ENCODE results near the gene PCSK6.

PCSK6 gene

DNA sequence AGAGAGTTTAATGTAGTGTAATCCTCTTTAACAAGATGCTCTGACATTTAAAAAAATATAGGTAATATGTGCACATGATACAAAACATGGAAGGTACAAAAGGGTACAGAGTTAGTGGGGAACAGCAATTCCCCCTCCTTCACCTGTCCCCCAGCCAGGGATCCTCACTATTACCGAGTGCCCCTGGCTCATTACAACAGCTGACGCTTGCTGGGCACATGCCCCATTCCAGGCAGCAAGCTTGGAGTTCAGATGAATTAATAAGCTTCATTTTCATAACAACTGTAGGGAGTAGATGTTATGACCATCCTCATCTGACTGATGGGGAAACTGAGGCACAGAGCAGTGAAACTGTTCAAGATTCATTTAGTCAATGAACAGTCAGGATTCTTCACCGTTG lies 41.2 kb downstream of the PCSK6 start:
- no peak for TF ChIP-seq SPI1 (IDR thresholded peaks at IDR 0.05; ENCODE audit: borderline replicate concordance, low read depth)
- no peak for TF ChIP-seq GABPA (IDR thresholded peaks at IDR 0.05; ENCODE audit: low read depth)
- no peak for TF ChIP-seq CTCF (IDR thresholded peaks at IDR 0.05; ENCODE audit: insufficient read depth, low read length)
- TF ChIP-seq, protein P1, sequence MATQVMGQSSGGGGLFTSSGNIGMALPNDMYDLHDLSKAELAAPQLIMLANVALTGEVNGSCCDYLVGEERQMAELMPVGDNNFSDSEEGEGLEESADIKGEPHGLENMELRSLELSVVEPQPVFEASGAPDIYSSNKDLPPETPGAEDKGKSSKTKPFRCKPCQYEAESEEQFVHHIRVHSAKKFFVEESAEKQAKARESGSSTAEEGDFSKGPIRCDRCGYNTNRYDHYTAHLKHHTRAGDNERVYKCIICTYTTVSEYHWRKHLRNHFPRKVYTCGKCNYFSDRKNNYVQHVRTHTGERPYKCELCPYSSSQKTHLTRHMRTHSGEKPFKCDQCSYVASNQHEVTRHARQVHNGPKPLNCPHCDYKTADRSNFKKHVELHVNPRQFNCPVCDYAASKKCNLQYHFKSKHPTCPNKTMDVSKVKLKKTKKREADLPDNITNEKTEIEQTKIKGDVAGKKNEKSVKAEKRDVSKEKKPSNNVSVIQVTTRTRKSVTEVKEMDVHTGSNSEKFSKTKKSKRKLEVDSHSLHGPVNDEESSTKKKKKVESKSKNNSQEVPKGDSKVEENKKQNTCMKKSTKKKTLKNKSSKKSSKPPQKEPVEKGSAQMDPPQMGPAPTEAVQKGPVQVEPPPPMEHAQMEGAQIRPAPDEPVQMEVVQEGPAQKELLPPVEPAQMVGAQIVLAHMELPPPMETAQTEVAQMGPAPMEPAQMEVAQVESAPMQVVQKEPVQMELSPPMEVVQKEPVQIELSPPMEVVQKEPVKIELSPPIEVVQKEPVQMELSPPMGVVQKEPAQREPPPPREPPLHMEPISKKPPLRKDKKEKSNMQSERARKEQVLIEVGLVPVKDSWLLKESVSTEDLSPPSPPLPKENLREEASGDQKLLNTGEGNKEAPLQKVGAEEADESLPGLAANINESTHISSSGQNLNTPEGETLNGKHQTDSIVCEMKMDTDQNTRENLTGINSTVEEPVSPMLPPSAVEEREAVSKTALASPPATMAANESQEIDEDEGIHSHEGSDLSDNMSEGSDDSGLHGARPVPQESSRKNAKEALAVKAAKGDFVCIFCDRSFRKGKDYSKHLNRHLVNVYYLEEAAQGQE (IDR thresholded peaks at IDR 0.05; ENCODE audit: insufficient replicate concordance, low read depth) = no peak
- no peak for TF ChIP-seq POLR2AphosphoS5 (IDR thresholded peaks at IDR 0.05; ENCODE audit: low read depth)
- Histone ChIP-seq H3K4me3 (replicated peaks; ENCODE audit: insufficient read depth, low read length) (no peak overlapping the region), H3K27ac (replicated peaks) (no peak overlapping the region), H3K27me3 (ENCODE audit: insufficient read depth, poor library complexity, severe bottlenecking) (no peaks in the 10 kb centered on the region)
- no peak for DNase-seq (ENCODE audit: low read depth in 1 of 2, low spot score in 1 of 2)

GRCh38 chr15:101447561-101448071 lies 41.9 kb downstream of the PCSK6 start:
- TF ChIP-seq GABPA (IDR thresholded peaks at IDR 0.05; ENCODE audit: low read depth) = no peak
- TF ChIP-seq CTCF (IDR thresholded peaks at IDR 0.05; ENCODE audit: insufficient read depth, low read length) = no peak

GRCh38 chr15:101447168-101447533 lies 42.4 kb downstream of the PCSK6 start:
- no peak for DNase-seq (ENCODE audit: low read depth in 1 of 2, low spot score in 1 of 2)
- H3K4me3 ChIP-seq (replicated peaks; ENCODE audit: insufficient read depth, low read length) = no peak overlapping the region
- no peaks in the 10 kb centered on the region for H3K27me3 ChIP-seq (ENCODE audit: insufficient read depth, poor library complexity, severe bottlenecking)
- TF ChIP-seq GABPA (IDR thresholded peaks at IDR 0.05; ENCODE audit: low read depth) (no peak), POLR2AphosphoS5 (IDR thresholded peaks at IDR 0.05; ENCODE audit: low read depth) (no peak), CTCF (IDR thresholded peaks at IDR 0.05; ENCODE audit: insufficient read depth, low read length) (no peak), SPI1 (IDR thresholded peaks at IDR 0.05; ENCODE audit: borderline replicate concordance, low read depth) (no peak)
- TF ChIP-seq, protein P1 (IDR thresholded peaks at IDR 0.05; ENCODE audit: insufficient replicate concordance, low read depth) = no peak
- H3K27ac ChIP-seq (replicated peaks) = no peak overlapping the region

More at GRCh38 chr15:101447561-101448071, 41.9 kb downstream of the PCSK6 start:
- Histone ChIP-seq H3K27ac (replicated peaks) (no peak overlapping the region), H3K4me3 (replicated peaks; ENCODE audit: insufficient read depth, low read length) (no peak overlapping the region), H3K27me3 (ENCODE audit: insufficient read depth, poor library complexity, severe bottlenecking) (no peaks in the 10 kb centered on the region)
- DNase-seq (ENCODE audit: low read depth in 1 of 2, low spot score in 1 of 2) = no peak

- TF ChIP-seq, protein P1 (IDR thresholded peaks at IDR 0.05; ENCODE audit: insufficient replicate concordance, low read depth) = no peak
- TF ChIP-seq SPI1 (IDR thresholded peaks at IDR 0.05; ENCODE audit: borderline replicate concordance, low read depth) (no peak), GABPA (IDR thresholded peaks at IDR 0.05; ENCODE audit: low read depth) (no peak), POLR2AphosphoS5 (IDR thresholded peaks at IDR 0.05; ENCODE audit: low read depth) (no peak), CTCF (IDR thresholded peaks at IDR 0.05; ENCODE audit: insufficient read depth, low read length) (no peak)
- DNase-seq (ENCODE audit: low read depth in 1 of 2, low spot score in 1 of 2) = no peak
- no peak overlapping the region for H3K27ac ChIP-seq (replicated peaks)
These were observed 42.9 kb downstream of the PCSK6 start for GRCh38 chr15:101446518-101447167.

More at GRCh38 chr15:101446518-101447167, 42.9 kb downstream of the PCSK6 start:
- no peaks in the 10 kb centered on the region for H3K27me3 ChIP-seq (ENCODE audit: insufficient read depth, poor library complexity, severe bottlenecking)
- H3K4me3 ChIP-seq (replicated peaks; ENCODE audit: insufficient read depth, low read length) = no peak overlapping the region

All from HL-60 (cell line).